GM10248 (cell line): ENCODE results near the gene MARCHF6.
"Not testable (repeated sequence)": the region's sequence is repeated elsewhere in the genome, so short reads cannot be mapped to it uniquely, and the experiment has no call there.

Experiments used
- CTCF ChIA-PET: fragments of 300-600 bp; sonication (Branson Sonifier 250); formaldehyde crosslinking; extraction: SDS; loops from one replicate; lab custom pipeline; 2021; ENCODE audit warnings: antibody characterized with exemption; lab: Yijun Ruan, JAX
- POLR2A ChIA-PET: fragments of 350-650 bp; sonication (Branson Sonifier 250); formaldehyde crosslinking; extraction: SDS; loops from one replicate; lab custom pipeline; 2020; ENCODE audit warnings: antibody characterized with exemption; lab: Yijun Ruan, JAX
- DNase-seq: peaks from one replicate; pipeline ENCODE4 v3.0.0; 2012; ENCODE audit errors: extremely low spot score
- TF ChIP-seq, protein P1 (sequence below): IDR thresholded peaks from 2 replicates; pipeline ENCODE4 v1.5.1; 2012; ENCODE audit warnings: mild to moderate bottlenecking, low read depth; ENCODE audit errors: extremely low read depth, missing control alignments, control extremely low read depth

The MARCHF6 gene

DNA sequence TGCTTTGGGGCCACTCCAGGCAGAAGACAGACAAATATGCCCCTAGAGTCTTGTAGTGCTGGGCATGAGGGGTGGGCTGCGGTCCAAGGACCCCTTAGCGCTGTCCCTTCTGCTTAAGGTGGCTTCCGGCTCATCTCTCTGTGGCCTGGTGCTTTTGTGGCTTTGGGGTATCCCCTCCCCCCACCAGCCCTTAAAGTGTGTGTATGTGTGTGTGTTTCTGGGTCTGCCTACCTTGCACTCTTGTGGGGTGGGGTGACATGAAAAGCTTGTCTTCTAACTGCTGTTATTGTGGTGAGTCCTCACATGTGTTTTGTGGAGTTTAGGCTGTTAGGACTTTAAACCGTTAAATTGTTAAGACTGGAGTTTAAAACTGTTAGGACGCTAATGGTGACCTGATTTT lies 23.6 kb downstream of the MARCHF6 start:
- ChIA-PET POLR2A (no interaction called here), CTCF (interaction anchor here (0.8 to 2.1 kb wide), 5 partner anchors 9 to 93 kb away, joined by 3 to 5 read pairs (median 3); no protein-coding TSS in a partner anchor)
- TF ChIP-seq, protein P1, sequence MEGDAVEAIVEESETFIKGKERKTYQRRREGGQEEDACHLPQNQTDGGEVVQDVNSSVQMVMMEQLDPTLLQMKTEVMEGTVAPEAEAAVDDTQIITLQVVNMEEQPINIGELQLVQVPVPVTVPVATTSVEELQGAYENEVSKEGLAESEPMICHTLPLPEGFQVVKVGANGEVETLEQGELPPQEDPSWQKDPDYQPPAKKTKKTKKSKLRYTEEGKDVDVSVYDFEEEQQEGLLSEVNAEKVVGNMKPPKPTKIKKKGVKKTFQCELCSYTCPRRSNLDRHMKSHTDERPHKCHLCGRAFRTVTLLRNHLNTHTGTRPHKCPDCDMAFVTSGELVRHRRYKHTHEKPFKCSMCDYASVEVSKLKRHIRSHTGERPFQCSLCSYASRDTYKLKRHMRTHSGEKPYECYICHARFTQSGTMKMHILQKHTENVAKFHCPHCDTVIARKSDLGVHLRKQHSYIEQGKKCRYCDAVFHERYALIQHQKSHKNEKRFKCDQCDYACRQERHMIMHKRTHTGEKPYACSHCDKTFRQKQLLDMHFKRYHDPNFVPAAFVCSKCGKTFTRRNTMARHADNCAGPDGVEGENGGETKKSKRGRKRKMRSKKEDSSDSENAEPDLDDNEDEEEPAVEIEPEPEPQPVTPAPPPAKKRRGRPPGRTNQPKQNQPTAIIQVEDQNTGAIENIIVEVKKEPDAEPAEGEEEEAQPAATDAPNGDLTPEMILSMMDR, result no peak
- no peak for DNase-seq

DNA sequence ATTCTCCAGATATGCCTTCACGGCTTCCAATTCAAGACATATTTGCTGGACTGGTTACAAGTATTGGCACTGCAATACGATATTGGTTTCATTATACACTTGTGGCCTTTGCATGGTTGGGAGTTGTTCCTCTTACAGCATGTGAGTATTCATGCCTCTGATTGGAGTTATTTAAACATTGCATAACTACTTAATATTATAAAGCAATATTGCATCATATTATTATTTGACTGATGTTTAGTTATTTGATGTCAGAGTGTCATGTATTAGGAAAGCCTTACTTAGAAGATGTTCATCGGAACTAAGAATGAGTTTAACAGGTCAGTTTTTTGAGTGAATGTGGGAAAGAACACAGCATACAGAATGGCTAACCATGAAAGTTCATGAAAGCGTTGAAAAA lies 28.3 kb downstream of the MARCHF6 start:
- TF ChIP-seq, protein P1, result no peak
- ChIA-PET CTCF (interaction anchor here (2.8 kb wide), 1 partner anchor 11 kb away, joined by 9 read pairs; no protein-coding TSS in a partner anchor), POLR2A (no interaction called here)
- no peak for DNase-seq

DNA sequence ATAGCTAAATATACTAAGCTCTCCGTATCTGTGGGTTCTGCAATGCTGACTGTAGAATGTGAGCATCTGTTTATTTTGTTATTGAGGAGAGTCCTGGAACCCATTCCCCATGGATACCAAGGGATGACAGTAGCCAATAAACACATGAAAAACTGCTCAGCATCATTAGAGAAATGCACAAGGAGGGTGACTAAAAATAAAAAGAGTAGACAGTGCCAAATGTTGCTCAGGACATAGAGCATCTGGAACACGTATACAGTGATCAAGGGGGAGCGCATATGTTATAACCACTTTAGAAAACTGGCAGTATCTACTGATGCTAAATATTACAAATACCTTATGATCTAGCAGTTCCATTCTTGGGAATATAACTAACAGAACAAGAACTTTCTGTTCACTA lies 31.0 kb downstream of the MARCHF6 start:
- TF ChIP-seq, protein P1, result no peak
- DNase-seq, result no peak
- POLR2A ChIA-PET, result no interaction called here
- CTCF ChIA-PET, result interaction anchor here (1.1 to 1.8 kb wide), 3 partner anchors 13 to 27 kb away, joined by 3 to 5 read pairs (median 3); no protein-coding TSS in a partner anchor

DNA sequence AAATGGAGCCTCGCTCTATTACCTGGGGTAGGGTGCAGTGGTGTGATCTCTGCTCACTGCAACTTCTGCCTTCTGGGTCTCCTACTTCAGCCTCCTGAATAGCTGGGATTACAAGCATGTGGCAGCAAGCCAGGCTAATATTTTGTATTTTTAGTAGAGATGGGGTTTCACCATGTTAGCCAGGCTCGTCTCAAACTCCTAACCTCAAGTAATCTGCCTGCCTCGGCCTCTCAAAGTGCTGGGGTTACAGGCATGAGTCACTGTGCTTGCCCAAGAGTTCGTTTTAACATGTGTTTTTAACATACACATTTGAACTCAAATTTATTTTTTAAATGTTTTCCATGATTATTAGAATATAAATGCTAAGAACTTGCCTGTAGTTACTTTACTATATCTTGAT lies 34.2 kb downstream of the MARCHF6 start:
- ChIA-PET POLR2A (no interaction called here), CTCF (interaction anchor here (1.0 to 1.4 kb wide), 2 partner anchors 13 to 23 kb away, joined by 3 read pairs; no protein-coding TSS in a partner anchor)

DNA sequence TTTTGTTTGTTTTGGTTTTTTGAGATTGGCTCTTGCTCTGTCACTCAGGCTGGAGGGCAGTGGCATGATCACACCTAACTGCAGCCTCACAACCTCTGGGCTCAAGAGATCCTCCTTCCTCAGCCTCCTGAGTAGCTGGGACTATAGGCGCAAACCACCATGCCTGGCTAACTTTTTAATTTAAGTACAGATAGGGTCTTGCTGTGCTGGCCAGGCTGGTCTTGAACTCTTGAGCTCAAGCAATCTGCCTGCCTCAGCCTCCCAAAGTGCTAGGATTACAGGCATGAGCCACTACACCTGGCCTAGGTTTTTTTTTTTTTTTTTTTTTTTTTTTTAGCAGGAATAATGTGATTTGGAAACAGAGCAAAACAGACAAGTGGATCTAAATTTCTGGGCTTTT lies 37.6 kb downstream of the MARCHF6 start:
- POLR2A ChIA-PET, result no interaction called here
- TF ChIP-seq, protein P1, result no peak
- no peak for DNase-seq
- CTCF ChIA-PET, result no interaction called here

More for the DNA sequence above, 34.2 kb downstream of the MARCHF6 start:
- no peak for DNase-seq
- TF ChIP-seq, protein P1, result no peak

DNA sequence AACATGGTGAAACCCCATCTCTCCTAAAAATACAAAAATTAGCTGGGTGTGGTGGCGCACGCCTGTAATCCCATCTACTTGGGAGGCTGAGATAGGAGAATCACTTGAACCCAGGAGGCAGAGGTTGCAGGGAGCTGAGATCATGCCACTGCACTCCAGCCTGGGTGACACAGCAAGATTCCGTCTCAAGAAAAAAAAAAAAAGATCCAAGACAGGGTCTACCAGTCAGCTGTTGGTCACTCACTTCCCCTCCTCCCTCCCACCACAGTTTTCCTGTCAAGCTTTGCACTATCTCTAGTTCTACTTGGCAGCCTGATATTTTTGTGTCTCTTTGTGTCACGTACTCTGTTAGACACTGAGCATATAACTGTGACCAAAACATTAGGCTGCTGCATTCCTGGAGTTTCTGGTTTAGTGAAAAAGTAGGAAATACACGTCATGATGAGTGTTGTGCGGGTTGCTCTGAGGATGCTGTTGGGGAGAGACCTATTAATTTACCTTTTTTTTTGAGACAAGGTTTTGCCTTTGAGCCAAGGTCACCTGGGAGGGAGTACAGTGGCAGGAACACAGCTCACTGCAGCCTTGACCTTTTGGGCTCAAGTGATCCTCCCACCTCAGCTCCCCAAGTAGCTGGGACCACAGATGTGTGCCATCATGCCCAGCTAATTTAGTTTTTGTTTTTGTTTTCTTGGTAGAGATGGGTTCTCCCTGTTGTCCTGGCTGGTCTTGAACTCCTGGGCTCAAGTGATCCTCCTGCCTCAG lies 39.3 kb downstream of the MARCHF6 start:
- ChIA-PET POLR2A (interaction anchor here (0.7 kb wide), 1 partner anchor 54 kb away, joined by 3 read pairs; no protein-coding TSS in a partner anchor), CTCF (interaction anchor here (1.2 to 2.0 kb wide), 4 partner anchors 10 to 35 kb away, joined by 4 to 5 read pairs (median 4); no protein-coding TSS in a partner anchor)
- DNase-seq, result not testable (repeated sequence)

DNA sequence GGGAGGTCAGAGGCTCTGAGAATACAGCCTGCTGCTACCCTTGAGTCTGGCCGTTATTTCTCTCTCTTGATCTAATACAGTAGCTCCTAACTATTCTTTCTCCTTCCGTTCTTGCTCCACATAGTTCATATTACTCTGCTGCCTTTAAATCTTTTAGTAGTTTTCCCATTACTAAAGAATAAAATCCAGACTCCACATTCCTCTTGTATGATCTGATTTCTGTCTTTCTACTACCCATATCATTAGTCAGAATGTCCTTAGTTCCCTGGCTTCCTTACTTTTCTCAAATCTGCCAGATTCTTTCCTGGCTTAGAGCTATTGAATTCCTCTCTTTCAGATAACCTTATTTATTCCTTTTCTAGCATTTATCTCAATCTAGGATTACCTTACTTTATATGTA lies 40.0 kb downstream of the MARCHF6 start:
- POLR2A ChIA-PET, result no interaction called here
- no peak for DNase-seq
- CTCF ChIA-PET, result interaction anchor here (1.2 to 2.0 kb wide), 4 partner anchors 10 to 36 kb away, joined by 4 to 5 read pairs (median 4); no protein-coding TSS in a partner anchor

More for the DNA sequence above, 40.0 kb downstream of the MARCHF6 start:
- TF ChIP-seq, protein P1, result no peak
